NCI-H2029 (cell line): ENCODE results near the gene XYLT1.

Source experiments
- DNase-seq: peaks from one replicate; lab custom pipeline; 2025; lab: John Stamatoyannopoulos, UW

Gene XYLT1

DNA sequence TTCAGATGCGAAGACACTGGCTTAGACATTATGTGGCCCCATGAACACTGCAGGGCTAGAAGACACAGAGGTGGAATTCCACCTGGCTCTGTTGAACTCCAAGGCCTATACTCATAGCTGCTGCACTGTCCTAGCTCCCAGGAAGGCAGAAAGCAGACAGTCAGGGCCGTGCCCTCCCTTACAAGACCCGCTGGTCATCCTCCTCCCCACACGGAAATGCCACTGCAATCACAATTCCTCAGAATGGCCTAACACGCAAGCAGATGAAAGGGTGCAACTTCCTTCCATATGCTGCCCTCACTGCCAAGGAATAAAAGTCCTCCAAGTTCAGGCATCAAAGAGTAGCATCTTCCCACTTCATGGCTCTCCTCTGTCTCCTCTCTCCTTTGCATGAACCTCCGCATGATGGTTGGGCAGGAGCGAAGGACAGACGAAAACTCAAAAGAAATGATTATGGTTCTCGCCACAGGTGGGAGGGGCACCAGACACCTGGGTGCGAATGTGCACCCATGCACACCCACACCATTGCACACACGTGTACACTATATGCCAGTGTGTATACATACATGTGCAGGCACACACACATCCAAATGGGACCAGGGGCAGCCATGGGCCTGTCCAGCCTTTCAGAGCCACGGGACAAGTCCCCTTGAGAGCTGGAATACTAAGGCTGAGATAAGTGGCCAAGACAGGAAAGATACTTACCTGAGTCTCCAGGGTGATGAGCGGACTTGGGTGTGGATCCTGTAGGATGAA is 113.3 kb downstream of the XYLT1 start:
- no peak for DNase-seq

- no peak for DNase-seq
These were observed 114.4 kb downstream of the XYLT1 start for GRCh38 chr16:17356243-17356933.

GRCh38 chr16:17354685-17355084 is 116.1 kb downstream of the XYLT1 start:
- DNase-seq: no peak

GRCh38 chr16:17354141-17354601 is 116.6 kb downstream of the XYLT1 start:
- DNase-seq: no peak

GRCh38 chr16:17353561-17353960 is 117.2 kb downstream of the XYLT1 start:
- no peak for DNase-seq

DNA sequence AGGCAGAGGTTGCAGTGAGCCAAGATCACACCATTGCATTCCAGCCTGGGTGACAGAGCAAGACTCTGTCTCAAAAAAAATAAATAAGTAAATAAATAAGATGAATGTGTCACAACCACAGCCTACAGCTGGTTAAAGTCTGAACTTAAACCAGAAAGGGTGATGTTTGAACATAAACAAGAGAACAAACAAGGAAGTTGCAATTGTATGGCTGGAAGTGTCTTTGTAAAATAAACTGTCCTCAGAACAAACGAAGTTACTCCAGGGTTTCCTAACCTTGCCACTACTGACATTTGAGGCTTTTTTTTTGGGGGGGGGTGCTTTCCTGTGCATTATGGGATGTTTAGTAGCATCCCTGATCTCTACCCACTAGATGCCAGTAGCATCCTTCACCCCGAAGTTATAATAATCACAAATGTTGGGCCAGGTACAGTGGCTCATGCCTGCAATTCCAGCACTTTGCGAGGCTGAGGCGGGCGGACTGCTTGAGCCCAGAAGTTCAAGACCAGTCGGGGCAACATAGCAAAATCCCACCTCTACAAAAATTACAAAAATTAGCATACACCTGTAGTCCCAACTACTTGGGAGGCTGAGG is 119.2 kb downstream of the XYLT1 start:
- DNase-seq: no peak

DNA sequence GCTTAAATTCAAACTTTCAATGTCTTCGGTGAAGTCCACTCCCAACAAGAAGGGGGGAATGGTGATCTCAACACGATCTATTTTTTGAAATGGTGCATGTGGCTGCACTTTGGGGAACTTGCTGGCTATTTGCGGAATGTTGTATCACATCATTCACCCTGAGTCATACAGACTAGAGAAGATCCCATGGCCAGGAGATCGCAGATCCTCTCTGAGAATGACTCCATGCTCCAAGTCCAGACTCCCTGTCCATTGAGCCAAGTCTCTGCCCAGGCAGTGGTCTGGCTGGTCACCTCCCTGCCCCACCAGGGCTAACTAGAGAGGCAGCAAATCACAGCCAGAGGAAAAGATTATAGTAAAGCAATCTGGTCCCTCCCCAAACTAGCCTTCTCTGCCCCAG is 120.6 kb downstream of the XYLT1 start:
- DNase-seq: no peak

DNA sequence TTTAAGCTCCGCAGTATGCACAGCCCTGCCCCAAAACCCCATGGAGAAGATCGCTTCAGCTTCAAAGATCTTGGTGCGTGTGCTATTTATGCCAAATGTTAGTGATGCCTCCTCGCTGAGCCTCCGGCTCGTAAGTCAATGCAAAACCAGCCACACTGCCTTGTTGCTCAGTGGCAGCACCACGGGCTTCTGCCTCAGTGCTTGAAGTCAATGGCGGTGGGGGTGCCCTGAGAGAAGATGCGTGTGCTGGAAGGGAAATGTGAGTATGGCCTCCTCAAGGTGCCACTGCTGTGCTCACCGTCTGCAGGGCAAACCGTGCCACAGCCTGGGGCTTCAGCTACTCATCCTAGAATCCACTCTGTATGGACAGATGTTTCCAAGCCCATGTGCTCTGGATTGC is 121.9 kb downstream of the XYLT1 start:
- no peak for DNase-seq

GRCh38 chr16:17348042-17348783 is 122.5 kb downstream of the XYLT1 start:
- DNase-seq: no peak

DNA sequence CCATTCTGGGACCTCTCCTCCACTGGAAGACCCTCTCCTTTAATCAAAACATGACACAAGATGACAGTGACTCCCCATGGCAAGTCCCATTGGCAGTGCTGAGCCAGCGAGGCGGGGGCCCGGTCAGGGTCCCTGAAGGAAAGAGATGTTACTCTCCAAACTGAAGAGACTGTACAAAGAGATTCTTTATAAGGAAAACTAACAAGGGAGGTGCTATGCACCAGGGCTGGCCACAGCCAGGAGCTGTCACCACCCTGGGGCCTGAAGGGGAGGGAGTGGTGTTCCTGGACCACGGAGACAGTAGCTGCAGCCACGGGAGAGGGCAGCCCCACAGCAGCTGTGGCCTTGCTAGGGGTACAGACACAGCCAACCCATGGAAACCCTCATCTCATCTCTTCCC is 123.1 kb downstream of the XYLT1 start:
- DNase-seq: no peak

- DNase-seq: no peak
These were observed 123.9 kb downstream of the XYLT1 start for GRCh38 chr16:17346621-17347569.

- DNase-seq: no peak
These were observed 125.7 kb downstream of the XYLT1 start for GRCh38 chr16:17345043-17345442.

- DNase-seq: no peak
These were observed 127.0 kb downstream of the XYLT1 start for GRCh38 chr16:17343728-17344127.

DNA sequence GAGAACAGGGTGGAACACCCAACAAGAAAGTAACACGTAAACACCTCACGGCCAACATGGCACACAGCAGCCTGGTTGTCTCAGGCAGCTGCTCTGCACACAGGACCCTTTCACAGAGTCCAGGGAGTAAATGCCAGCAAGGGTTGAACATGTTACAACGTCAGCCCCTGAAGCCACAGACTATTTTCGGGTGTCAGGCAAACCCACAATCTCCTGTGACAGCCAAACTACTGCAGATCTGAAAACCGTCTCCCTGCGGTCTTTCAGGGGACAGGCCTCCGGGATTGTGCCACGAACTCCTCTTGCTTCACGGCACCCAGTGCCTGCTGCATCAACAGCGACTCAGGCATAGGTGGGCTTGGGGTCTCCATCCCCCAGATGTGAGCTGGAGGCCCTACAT is 127.7 kb downstream of the XYLT1 start:
- no peak for DNase-seq

DNA sequence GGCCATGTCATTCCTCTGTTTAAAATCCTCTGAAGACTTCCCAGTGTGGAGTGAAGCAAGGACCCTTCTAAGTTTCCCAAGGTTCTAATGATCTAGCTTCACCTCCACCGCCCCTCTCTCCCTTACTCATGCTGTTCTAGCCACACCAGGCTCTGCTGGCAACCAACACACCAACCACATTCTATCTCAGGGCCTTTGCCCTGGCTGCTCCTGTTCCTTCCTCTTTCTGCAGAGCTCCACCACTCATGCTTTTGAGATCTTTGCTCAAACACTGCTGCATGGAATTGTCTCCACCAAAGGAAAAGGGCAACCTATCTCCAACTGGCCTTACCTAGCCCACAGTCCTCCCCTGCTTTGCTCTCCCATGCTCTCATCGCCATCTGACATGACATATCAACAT is 128.7 kb downstream of the XYLT1 start:
- no peak for DNase-seq

DNA sequence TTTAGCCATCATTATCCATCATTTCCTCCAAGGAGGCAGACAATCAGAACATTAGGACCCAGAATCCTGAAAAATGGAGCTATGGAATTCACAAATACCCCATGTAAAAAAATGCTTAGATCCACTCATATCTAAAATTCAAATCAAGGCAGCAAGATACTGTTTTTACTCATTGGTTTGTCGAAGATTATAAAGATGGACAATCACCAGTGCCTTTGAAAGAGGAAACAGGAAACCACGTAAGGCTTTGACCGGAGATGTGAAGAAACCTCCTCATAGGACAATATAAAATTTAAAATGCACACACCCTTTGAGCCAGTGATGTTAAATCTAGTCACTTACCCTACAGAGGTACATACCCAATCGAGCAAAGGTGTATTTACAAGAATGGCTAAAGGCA is 130.0 kb downstream of the XYLT1 start:
- no peak for DNase-seq

DNA sequence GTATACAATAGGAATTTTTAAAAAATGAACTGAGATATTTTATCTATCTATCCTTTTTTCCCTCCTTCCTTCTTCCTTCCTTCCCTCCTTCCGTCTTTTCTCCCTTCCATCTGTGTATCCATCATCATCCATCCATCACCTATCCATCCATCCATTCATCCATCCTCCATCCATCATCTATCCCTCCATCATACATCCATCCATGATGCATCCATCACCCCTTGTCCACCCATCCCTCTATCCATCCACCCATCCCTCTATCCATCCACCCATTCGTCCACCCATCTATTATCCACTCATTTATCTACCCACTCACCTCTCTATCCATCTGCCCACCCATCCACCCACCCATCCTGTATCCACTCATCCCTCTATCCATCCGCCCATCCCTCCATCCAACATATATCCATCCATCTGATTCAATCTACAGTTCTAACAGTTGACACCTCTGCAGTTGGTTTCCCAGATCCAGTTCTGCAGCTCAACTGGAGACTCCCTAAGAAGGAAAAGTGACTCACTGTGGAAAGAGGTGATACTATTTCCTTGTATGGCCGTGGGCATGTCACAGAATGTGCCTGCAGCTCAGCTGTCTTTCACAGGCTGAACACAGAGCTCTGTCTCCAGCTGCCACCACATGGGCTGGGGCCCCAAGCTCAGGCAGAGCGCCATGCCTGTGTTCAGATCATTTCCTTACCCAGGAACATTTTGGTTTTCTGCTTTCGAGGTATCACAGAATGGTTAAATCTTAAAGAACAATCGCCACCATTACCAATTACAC is 130.8 kb downstream of the XYLT1 start:
- DNase-seq: no peak

- DNase-seq: no peak
These were observed 132.5 kb downstream of the XYLT1 start for GRCh38 chr16:17338244-17338643.

- no peak for DNase-seq
These were observed 134.2 kb downstream of the XYLT1 start for GRCh38 chr16:17336530-17336900.

DNA sequence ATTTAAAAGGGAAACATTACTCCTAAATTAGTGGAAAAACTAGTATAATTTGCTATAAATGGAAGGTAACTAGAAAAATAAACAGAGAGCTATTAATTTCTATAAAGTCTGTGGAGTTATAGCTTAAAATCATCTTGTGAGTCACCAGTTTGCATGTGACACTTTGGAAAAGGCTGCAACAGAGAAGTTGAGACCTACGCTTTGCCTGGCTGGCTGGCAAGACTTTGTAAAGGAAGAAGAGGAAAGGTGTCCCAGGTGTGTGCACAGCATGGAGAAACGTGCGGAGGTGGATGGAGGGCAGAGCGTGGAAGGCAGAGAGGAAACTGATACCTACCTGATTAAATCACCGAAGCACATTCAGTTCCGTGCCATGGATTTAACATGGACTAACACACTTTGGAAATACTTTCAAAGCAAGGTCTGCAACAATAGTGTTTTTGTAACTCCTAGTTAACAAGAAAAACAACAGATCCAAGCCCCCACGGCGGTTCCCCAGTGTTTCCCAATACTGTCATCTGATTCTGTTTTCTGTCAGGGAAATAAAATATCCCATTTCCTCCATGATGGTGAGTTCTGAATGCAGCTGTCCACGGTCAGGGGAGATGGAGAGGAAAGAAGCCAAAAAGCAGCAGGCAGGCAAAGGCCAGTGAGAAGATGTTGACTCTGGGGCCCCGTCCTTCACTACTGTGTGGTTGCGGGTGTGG is 134.8 kb downstream of the XYLT1 start:
- no peak for DNase-seq
